NCI-H2196 (cell line): ENCODE data around the gene TRMO.

Source experiments
- DNase-seq: peaks from one replicate; lab custom pipeline; 2025; ENCODE audit not compliant: unreplicated experiment; lab: John Stamatoyannopoulos, UW

TRMO gene

DNA sequence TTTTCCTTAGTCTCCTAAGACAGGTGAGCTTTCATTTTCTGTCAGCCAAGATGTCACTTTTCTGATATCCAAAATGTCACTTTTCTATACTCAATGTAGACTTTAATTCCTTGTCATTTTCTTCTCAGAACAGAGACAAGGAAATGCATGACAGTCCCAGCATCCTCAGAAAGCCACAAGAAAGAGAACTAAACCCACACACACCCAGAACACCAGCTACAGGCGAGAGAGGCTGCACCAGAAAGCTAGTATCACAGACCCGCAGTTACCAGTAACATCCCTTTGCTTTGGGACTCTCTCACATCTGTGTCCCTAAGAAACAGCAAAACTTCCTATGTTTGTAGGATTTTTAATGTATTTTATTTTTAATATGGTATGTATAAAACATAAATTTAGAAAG, 17.1 kb downstream of the TRMO start:
- DNase-seq, result no peak

DNA sequence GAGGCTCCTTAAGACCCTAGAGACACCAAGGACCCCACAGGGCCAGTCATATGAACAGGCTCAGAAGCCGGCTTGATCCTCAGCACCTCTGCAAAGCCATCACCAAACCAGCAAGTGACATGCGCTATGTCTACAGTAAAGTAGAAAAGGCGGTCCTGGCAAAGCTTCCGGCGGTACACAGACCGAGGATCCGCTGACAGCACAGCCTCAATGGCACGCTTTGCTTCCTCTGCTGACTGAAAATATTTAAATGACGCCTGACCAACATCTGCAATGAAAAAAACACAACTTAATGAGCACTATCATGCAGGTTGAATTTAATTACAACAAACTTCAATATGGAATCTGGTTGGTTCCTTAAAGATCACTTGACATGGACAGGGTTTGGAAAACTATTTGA, 17.6 kb downstream of the TRMO start:
- DNase-seq, result no peak

DNA sequence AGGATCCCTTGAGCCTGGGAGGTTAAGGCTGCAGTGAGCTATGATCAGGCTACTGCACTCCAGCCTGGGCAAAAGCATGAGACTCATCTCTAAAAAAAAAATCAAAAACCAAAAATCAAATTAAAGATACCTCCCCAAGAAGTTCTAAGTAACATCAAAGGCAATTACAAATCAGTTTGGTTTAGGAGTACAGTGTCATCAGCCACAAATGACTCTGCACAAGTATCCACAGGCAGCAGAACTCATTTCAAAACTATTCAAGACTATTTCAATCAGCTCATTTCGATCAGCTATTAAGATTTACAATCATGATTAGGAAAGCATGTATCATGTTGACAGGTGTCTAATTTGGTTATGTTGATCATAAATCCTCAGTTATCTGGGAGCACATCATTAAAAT, 19.1 kb downstream of the TRMO start:
- DNase-seq, result no peak

DNA sequence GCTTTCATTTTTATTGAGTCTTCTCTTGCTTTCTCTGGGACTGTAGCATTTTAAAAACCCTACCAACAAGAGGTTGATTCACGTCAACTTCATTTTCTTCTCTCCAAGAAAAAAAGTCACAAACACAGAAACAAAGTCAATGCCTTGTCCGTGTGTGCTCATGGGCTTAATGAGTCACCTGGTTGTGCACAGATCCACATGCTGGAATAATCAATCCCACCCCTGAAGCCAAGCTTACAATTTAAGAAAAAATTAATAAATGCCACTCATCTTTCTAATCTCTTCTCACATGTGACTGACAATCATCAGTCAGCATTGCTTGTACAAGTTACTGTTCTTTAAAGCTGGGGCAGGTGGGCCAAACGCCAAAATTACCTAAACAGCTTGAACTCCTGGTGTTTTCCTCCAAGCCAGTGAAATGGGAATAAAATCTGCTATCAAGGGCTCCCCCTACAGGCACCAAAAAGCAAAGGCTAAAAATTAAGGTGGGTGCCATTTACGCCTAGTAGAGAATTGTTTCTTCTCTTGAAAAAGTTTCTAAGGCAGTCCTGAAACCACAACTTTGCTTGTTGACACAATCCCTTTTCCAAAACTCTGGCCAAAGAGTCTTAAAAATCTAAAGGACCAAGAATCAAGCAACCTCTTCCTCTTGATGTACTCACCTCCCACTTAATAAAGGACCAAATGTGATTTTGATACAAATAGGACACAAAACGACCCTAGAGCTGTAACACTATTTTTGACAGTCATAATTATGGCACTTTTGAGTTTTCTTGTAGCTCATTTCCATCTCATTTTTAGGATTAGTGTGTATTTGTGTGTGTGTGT, 21.3 kb downstream of the TRMO start:
- peak; percentile 39 for DNase-seq

DNA sequence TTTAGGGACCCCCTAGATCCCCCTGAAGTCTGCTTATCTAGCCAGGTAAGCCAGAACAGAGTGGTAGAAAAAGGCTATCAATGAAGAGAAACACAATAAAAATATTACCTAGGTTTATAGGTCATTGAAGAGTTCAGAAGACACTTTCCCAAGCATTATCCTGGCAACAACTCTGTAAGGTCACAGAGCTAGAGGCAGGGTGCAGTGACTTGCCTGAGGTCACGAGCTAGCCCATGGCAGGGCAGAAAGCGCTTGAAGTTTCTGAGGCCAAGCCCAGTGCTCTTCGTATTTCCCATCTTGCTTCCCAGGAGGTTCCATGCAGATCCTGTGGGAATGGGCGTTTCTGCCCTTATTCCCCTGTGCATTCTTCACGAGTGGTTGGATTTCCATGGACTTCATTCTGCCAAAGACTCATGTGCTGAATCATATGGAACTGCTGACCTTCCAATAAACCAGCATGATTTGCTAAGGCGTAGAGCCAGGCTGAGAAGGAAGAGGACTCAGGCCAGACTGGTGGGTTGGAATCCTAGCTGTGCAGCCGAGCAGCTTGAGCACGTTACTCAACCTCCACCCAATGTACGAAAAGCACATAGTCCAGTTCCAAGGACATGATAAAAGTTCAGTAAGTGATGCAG, 22.1 kb downstream of the TRMO start:
- DNase-seq, result no peak

DNA sequence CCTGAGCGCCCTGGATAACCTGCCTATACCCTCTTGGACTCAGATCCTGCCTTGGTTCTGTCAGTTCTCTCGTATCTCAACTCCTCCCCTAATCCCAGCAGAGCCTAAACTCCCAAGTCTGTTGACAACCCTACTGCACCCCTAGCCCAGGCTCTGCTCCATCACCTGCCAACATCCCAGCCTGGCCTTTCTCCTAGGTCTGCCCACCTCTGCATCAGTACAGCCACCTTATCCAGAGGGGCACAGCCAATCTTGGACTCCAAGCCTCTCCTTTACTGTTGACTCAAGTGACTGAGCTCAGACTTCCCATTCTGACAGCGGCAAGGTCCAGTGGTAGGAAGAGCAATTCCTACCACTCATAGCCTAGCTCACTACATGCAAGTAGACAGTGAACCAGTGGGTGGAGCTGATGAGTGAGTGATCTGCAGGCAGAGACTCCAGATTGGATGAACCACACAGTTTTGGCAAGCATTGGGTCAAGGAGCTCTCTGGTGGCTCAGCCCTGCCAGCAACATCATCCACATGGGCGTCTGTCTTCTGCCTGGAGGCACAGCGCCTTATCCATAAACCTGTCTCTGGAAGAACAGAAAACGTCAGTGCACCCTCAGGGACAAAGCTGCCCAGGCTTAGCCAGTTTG, 26.5 kb downstream of the TRMO start:
- no peak for DNase-seq

- no peak for DNase-seq
These were observed 27.1 kb downstream of the TRMO start for GRCh38 chr9:97895211-97895610.

- DNase-seq, result no peak
These were observed 29.9 kb downstream of the TRMO start for GRCh38 chr9:97892421-97892820.

GRCh38 chr9:97891736-97892135, 30.6 kb downstream of the TRMO start:
- DNase-seq, result no peak

GRCh38 chr9:97889941-97890887, 32.1 kb downstream of the TRMO start:
- no peak for DNase-seq

DNA sequence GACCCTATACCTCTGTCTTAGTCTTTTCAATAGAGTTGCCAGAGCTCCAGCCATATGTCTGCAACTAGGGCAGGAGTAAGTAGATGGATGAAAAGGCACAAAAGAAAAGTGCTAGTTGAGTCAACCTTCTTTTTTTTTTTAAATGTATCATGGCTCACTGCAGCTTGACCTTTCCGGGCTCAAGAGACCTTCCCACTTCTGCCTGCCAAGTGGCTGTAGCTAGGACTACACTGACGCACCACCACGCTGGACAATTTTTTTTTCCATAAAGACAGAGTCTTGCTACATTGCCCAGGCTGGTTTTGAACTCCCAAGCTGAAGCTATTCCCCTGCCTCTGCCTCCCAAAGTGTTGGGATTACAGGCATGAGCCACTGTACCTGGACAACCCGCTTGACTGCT, 42.0 kb downstream of the TRMO start:
- DNase-seq, result no peak

DNA sequence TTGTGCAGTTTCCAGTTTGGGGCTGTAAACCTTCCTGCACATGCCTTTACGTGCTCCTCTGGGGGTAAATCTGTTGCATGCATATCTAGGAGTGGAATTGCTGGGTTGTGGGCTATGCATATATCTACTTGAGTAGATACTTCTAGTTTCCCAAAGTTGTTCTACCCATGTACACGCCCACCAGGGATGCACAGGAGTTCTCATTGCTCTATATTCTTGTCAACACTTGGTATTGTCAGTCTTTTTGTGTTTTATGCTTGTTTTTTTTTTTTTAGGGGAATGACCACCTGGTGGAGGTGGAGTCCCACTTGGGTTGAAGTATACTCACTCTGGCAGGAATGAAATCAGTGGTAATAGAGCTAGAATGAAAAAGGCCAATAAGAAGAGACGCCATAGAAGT, 46.2 kb downstream of the TRMO start:
- no peak for DNase-seq

GRCh38 chr9:97875111-97875510, 47.2 kb downstream of the TRMO start:
- no peak for DNase-seq

DNA sequence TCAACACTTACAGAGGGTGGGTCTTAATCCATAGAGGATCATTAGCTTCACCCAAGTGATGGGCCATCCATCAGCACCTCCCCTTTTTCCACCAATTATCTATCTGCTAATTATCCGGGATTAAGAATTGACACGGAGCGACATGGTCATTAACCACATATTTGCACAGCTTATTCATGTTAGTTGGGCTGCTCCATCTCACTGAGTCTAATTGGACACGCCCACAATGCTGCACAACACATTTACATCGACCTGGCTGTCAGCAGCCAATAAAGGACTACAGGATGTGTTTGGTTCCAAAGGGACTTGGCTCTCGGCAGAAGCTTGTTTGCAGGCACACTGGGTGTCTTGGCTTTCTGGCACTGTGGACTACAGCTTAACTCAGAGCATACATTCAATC, 47.7 kb downstream of the TRMO start:
- DNase-seq, result no peak

DNA sequence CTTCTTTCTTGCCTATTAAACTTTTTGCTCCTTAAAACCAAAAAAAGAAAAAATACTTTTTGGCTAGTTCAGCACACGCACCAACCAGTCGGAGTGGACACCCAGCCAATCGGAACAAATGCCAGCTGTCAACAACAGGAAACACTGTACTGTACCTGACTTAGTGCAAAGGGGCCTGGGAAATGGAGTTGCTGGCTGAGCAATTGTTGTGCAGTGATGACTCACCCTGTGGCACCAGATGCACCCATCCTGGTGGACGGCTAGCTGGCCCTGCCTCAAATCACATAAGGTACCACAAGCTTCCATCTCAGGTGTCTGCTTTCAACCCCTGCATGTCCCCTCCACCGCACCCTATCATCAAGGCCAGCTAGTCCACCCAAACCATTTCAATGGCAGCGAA, 48.4 kb downstream of the TRMO start:
- DNase-seq, result no peak

DNA sequence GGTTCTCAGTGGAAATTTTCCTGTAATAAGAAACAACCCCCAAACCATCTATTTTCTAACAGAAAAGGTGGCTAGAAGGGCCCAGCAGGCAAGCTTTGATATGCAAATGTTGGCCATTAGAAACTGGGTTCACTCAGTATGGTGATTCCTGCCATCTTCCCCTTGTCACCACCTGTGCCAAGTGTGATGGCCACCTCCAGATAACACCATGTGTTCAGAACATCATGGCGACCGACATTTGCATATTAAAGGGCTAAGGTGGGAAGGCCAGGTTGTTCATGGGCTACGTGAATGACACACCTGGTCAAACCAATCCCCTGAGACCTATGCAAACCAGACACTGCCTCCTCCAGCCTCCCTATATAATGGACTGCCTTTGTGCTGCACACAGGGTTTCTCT, 48.9 kb downstream of the TRMO start:
- DNase-seq, result no peak

- no peak for DNase-seq
These were observed 53.4 kb downstream of the TRMO start for GRCh38 chr9:97868859-97869258.

GRCh38 chr9:97866848-97867247, 55.5 kb downstream of the TRMO start:
- DNase-seq, result no peak

- DNase-seq, result no peak
These were observed 56.0 kb downstream of the TRMO start for GRCh38 chr9:97866300-97866699.

DNA sequence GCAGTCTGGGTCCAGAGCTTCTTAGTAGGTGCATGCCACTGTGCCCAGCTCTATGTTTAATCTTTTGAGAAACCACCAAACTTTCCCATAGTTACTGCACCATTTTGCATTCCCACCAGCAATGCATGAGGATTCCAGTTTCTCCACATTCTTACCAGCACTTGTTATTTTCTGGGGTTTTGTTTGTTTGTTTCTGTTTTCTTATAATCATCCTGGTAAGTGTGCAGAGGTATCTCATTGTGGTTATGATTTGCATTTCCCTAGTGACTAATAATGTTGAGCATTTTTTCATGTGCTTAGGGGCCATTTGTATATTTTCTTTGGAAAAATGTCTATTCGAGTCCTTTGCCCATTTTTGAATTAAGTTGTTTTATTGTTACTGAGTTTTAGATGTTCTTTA, 57.9 kb downstream of the TRMO start:
- no peak for DNase-seq

GRCh38 chr9:97863314-97863713, 59.0 kb downstream of the TRMO start:
- DNase-seq, result no peak
